ENCODE results near the gene IFT25. TPM values are rescaled to one million over a fixed set of nuclear protein-coding genes. Genes with fewer than 3 reads are reported as not detected.
A peak's percentile ranks its signal among the peaks of the same experiment; 100 is the strongest.

IFT25 gene
- total RNA-seq, 4 donors from 2014 or later = 15.5 to 39.9 (median 26.8) TPM

- TF ChIP-seq POLR2A (IDR thresholded peaks at IDR 0.05) (no peak), EP300 (IDR thresholded peaks at IDR 0.05) (no peak)
- TF ChIP-seq, protein P1, sequence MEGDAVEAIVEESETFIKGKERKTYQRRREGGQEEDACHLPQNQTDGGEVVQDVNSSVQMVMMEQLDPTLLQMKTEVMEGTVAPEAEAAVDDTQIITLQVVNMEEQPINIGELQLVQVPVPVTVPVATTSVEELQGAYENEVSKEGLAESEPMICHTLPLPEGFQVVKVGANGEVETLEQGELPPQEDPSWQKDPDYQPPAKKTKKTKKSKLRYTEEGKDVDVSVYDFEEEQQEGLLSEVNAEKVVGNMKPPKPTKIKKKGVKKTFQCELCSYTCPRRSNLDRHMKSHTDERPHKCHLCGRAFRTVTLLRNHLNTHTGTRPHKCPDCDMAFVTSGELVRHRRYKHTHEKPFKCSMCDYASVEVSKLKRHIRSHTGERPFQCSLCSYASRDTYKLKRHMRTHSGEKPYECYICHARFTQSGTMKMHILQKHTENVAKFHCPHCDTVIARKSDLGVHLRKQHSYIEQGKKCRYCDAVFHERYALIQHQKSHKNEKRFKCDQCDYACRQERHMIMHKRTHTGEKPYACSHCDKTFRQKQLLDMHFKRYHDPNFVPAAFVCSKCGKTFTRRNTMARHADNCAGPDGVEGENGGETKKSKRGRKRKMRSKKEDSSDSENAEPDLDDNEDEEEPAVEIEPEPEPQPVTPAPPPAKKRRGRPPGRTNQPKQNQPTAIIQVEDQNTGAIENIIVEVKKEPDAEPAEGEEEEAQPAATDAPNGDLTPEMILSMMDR (IDR thresholded peaks at IDR 0.05) = no peak
- H3K4me1 ChIP-seq = no peaks in the 10 kb centered on the region
- H3K27ac ChIP-seq = no peak overlapping the region
- H3K36me3 ChIP-seq = peaks cover 0 to 32% (median 2%) of the 10 kb centered on the region in 3 donors
- no peaks in the 10 kb centered on the region for H3K9me3 ChIP-seq
- WGBS, 2 donors = 92 to 99% methylated on average over 4 of the region's 4 CpGs
- no peak for DNase-seq (ENCODE audit: low spot score in 2 of 2)
- no peaks in the 10 kb centered on the region for H3K27me3 ChIP-seq
- H3K4me3 ChIP-seq = no peak overlapping the region
These were observed 34.1 kb downstream of the IFT25 start for GRCh38 chr1:53911442-53911841.

DNA sequence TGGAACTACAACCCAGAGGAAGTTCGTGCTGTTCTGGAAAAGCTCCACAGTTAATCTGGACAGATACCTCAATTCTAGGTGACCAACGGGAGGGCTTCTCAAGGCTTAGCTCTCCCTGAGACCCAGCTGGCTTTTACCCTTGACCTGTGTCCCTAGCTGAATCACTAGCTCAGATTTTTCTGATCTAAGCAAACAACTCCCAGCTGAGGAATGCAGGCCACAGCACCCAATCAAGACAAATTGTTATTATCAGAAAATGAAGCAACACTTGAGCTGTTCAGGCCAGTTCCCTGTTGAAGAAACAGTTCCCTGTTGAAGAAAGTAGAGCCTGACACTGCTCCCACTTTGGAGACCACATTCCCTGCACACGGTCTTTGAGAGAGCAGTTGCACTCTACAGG is 35.6 kb downstream of the IFT25 start:
- TF ChIP-seq POLR2A (IDR thresholded peaks at IDR 0.05) (no peak), EP300 (IDR thresholded peaks at IDR 0.05) (no peak)
- TF ChIP-seq, protein P1 (IDR thresholded peaks at IDR 0.05) = no peak
- WGBS, 2 donors = 48 to 64% methylated on average over 3 of the region's 3 CpGs
- no peaks in the 10 kb centered on the region for H3K4me1 ChIP-seq
- peak overlapping the region in 2 of 4 donors; percentile 31 to 71 for H3K27ac ChIP-seq
- DNase-seq (ENCODE audit: low spot score in 2 of 2) = no peak
- peaks cover 0 to 30% (median 2%) of the 10 kb centered on the region in 3 donors for H3K36me3 ChIP-seq
- no peaks in the 10 kb centered on the region for H3K27me3 ChIP-seq
- H3K9me3 ChIP-seq = no peaks in the 10 kb centered on the region
- no peak overlapping the region for H3K4me3 ChIP-seq

GRCh38 chr1:53906121-53906520 is 39.4 kb downstream of the IFT25 start:
- 91 to 93% methylated on average over 4 of the region's 4 CpGs for WGBS, 2 donors
- Histone ChIP-seq H3K36me3 (peaks cover 0 to 15% (median 0%) of the 10 kb centered on the region in 3 donors), H3K9me3 (no peaks in the 10 kb centered on the region), H3K4me1 (no peaks in the 10 kb centered on the region), H3K4me3 (no peak overlapping the region), H3K27me3 (no peaks in the 10 kb centered on the region), H3K27ac (no peak overlapping the region)
- no peak for DNase-seq (ENCODE audit: low spot score in 2 of 2)
- TF ChIP-seq EP300 (IDR thresholded peaks at IDR 0.05) (no peak), POLR2A (IDR thresholded peaks at IDR 0.05) (no peak)
- TF ChIP-seq, protein P1 (IDR thresholded peaks at IDR 0.05) = no peak

DNA sequence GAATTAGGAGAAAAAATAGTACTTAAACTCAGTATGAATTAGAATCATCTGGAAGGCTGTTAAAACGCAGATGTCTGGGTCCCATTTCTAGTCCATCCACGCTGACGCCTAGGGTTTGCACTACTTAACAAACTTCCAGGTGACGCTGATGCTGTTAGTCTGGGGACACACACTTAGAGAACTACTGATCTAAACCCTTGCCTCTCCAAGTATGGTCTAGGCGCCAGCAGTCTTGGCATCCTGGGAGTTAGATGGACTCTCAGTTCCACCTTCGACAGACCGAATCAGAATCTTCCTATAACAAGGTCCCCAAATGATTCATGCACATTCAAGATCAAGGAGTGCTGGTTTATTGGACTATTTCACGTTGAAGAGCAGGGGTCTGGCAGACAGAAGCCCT is 40.0 kb downstream of the IFT25 start:
- 92 to 98% methylated on average over 8 of the region's 8 CpGs for WGBS, 2 donors
- no peak for DNase-seq (ENCODE audit: low spot score in 2 of 2)
- Histone ChIP-seq H3K27ac (no peak overlapping the region), H3K4me1 (no peaks in the 10 kb centered on the region), H3K27me3 (no peaks in the 10 kb centered on the region), H3K36me3 (peaks cover 0 to 15% (median 0%) of the 10 kb centered on the region in 3 donors), H3K4me3 (no peak overlapping the region), H3K9me3 (no peaks in the 10 kb centered on the region)
- TF ChIP-seq, protein P1 (IDR thresholded peaks at IDR 0.05) = no peak
- TF ChIP-seq EP300 (IDR thresholded peaks at IDR 0.05) = no peak
- TF ChIP-seq POLR2A (IDR thresholded peaks at IDR 0.05) = no peak

- Histone ChIP-seq H3K4me3 (no peak overlapping the region), H3K36me3 (peaks cover 0 to 14% (median 0%) of the 10 kb centered on the region in 3 donors), H3K27me3 (no peaks in the 10 kb centered on the region), H3K9me3 (no peaks in the 10 kb centered on the region), H3K4me1 (peaks cover 0 to 11% (median 0%) of the 10 kb centered on the region in 4 donors), H3K27ac (no peak overlapping the region)
- no peak for DNase-seq (ENCODE audit: low spot score in 2 of 2)
- TF ChIP-seq, protein P1 (IDR thresholded peaks at IDR 0.05) = no peak
- no peak for TF ChIP-seq POLR2A (IDR thresholded peaks at IDR 0.05)
- TF ChIP-seq EP300 (IDR thresholded peaks at IDR 0.05) = no peak
- 59 to 72% methylated on average over 7 of the region's 7 CpGs for WGBS, 2 donors
These were observed 43.0 kb downstream of the IFT25 start for GRCh38 chr1:53902235-53903138.

All from tibial nerve (tissue), 4 donors.